NOMO-1 treated with dmso at 0.1 percent for 144 hours (cell line): Measurements from ENCODE around the gene NAV3.

Source experiments
- DNase-seq: peaks from one replicate; lab custom pipeline; 2025; ENCODE audit not compliant: unreplicated experiment; lab: John Stamatoyannopoulos, UW

The NAV3 gene

DNA sequence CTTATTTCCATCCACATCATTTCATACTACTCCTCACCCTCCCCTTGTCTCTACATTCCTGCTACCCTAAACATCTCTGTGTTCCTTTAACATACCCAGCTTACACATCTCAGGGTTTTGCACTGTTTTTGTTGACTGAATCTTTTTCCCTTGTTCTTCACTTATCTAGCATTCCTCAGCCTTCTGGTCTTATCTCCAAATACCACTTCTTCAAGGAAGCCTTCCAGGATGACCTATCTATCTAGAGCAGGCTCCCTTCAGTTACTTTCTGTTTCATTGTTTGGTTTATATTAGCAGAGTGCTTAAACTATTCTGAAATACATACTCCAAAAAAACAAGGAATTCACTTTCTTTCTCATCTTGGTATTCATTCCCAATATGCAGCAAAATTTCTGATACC, 353.1 kb downstream of the NAV3 start:
- DNase-seq, result no peak

DNA sequence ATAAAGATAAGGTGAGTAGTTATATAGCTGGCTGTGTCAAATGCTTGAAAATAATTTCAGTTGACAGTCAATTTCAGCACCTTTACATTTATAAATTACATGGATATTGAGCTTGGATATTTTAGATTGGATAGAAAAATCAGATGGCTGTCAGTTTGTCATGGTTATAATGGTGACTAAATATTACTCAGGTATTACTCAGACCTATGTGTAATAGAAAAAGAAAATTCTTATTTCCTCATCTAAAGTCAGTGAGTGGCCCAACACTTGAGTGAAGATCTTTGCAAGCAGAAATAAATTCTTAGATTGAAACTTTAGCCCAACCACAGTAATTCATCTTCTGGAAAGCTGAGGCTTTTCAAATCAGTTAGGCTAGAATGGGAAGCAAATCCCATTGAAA, 354.4 kb downstream of the NAV3 start:
- DNase-seq, result no peak

DNA sequence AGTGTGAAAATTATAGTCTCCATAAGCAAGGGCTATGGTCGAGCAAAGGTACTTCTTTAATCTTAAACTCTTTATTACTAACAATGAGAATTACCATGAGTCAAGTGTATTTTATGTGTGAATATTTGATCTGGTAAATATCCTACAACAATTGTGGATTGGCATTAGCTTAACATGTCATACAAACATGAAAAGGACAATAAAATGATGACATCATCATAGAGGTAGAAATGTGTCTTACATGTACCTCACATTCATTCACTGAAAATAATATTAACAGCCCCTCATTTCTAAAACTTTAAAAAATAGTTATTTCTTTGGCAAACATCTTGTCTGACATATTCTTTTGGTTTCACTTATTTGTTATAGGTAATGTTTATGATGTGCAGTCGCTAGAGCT, 355.0 kb downstream of the NAV3 start:
- DNase-seq, result no peak

DNA sequence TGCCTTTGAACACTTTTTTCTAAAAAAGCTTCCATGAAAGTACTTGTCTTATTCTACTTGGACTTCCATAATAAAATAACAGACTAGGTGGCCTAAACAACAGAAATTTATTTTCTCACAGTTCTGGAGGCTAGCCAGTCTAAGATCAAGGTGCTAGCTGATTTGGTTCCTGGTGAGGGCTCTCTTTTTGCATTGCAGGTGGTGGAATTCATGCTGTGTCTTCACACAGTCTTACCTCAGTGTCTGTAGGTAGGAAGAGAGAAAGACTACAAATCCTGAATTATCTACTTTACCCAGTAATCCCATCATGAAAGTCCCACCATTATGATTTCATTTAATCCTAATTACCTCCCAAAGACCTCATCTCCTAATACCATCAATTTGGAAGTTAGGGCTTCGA, 356.0 kb downstream of the NAV3 start:
- DNase-seq, result no peak

DNA sequence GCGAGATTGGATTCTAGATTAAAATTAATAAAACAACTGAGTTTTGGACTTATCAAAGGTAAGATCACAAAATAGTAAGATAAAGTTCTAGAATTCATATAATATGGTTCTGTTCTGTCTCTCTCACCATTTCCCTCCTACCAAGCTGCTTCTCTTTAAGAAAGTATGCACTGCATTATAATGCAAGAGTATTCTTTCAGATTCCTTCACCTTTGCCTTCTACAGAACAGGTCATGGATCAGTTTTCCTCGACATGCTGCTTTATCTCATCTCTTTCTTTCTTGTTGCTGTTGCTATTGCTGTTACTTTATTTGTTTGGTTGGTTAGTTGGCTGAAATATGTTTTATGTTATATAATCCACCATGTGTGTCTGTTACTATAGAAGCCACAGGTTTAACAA, 357.0 kb downstream of the NAV3 start:
- DNase-seq, result no peak

DNA sequence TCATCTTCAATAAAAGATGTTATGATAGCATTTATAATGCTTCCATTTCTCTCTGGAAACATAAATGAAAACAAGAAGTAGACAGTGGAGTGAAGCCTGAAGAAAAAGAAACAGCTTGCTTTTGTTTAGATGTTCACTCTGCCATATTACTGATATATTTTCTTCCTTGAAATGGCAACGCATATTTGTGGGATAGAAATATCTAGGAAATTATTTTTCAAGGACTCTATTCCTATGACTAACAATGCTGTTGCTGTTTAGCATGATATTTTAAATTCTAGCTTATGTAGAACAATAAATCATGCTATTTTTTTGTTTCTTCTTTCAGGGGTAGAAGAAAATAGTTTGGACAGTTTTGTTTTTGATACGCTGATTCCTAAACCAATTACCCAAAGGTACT, 359.0 kb downstream of the NAV3 start:
- DNase-seq, result no peak

DNA sequence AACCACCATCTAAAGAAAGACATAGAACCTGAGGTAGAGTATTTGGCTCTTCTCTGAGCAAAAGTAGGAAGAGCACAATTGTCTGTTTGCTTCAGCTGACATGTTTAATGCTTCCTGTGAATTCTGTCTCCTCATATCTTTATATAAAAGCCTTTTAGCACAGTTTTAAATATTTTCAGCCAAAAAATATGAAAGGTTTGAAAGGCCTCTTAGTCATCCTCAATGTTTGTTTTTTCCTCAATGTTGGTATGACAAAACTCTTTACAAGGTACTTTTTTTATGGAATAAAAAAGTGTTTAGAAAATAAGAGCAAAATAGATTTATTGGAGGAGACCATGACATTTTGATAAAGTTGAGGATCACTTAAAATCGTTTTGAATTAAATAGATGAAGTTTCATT, 360.9 kb downstream of the NAV3 start:
- no peak for DNase-seq

DNA sequence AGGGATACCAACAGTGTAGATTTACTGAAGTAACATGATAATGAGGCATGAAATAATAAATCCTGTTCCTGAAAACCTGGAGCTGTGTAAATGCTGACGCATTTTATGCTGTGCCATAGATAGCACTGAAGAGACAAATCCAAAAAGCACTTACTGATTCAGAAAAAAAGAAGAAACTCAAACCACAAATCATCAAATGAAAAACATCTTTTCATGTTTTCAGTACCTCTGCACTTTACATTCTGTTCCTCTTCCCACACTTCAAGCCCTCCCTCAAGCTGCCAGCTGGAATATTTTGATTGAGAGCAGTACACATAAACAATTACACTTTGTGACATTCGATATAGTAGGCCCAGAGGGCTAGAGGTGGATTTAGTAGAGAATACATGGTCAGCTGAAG, 362.3 kb downstream of the NAV3 start:
- no peak for DNase-seq

DNA sequence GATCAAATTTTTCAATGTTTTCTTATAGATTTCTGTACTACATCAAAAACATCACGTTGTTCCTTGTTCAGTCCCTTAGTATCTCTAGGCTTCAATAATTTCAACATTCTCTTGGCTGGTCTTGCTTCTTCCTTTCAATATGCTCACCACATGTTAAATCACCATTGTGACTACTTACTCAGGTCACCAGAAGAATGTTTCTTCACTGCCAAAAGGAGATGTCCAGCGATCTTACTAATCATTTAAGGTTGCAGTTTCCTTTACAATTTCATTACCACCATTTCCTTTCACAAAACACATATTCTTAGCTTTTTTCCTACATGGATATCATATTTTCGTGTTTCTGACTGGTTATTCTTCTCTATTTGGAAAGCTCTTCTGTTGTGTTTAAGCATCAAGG, 363.8 kb downstream of the NAV3 start:
- DNase-seq, result no peak

DNA sequence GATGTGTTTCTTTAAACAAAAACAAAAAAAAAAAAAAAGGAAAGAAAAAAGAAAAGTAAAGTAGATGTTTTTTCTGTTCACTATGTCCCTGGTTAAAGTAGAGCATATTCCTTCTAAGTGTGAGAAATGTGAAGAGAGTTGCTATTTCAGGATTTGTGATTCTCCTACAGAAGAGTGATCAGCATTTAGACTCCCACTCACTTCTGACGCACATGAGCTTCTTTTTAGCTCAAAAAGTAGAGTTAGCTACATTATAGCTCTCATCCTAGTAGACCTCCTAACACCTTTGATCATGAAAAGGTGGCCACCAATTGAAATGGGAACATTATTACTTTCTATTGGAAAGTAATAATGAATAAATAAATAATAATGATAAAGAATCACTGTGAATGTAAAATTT, 368.2 kb downstream of the NAV3 start:
- no peak for DNase-seq

DNA sequence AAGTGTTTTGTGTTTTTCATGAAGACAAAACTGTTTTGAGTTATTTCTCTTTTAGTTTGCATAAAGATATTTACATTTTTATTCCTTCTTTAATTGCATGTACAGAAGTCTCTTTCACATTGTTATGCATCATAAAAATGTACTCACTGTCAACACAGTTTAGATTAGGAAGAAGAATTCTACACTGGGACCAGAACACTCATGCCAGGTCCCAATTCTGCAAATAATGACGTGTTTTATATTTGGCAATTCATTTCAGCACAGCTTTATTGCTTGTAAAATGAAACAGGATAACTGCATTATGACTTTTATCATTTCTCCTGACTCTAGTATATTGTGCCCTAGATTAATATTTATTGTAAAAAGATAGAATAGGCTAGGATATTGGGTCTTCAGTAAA, 369.2 kb downstream of the NAV3 start:
- DNase-seq, result no peak

DNA sequence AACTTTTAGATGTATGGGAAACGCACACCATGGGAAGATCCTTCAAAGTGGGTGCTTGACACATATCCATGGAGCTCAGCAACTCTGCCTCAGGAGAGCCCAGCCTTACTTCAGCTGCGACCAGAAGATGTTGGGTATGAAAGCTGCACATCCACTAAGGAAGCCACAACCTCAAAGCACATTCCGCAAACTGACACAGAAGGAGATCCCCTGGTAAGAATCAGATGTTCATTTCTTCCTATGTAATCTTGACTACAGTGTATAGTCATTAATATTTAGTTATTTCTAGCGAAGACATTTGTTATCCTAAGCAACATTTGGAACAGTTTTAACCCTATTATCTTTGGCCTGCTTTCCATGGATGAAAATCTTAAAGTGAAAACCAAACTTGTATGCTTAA, 374.2 kb downstream of the NAV3 start:
- no peak for DNase-seq

DNA sequence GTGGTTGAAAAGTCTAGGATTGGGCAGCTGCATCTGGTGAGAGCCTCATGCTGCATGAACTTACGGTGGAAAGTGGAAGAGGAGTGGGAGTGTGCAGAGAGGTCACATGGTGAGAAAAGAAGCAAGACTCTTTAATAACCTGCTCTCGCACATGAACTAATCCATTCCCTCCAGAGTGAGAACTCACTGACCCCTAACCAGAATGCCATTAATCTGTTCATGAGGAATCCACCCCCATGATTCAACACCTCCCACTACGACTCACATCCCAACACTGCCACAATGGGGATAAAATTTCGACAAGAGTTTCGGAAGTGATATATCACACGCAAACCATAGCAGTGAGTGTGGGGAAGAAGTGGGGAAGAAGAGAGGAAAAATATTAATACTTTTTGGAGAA, 377.4 kb downstream of the NAV3 start:
- DNase-seq, result no peak

DNA sequence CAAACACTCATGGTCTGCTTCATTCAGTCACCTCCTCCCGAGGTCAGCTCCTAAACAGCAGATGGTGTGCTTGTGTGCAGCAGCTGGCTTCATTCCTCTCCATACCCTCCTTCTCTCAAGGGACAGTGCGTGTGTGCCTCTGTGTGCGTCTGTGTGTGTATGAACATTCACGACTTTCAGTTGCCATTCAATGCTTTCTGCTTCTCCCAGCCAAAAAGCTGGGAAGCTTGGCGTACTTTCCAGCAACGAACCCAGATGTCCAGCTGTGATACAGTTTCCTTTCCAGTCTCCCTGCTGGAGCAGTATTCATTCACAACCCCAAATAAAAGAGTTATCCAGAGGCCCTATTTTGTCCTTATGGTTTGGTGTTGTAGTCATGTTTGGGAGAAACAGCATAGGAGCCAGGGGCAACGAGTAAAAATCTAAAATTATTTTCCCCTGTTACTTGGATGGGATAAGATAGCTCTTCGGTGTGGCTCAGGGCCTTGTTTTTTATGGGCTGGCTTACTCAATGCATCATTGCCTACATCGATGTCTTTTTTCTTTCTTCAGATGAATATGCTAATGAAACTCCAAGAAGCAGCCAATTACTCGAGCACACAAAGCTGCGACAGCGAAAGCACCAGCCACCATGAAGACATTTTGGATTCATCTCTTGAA, 379.3 kb downstream of the NAV3 start:
- DNase-seq, result no peak

DNA sequence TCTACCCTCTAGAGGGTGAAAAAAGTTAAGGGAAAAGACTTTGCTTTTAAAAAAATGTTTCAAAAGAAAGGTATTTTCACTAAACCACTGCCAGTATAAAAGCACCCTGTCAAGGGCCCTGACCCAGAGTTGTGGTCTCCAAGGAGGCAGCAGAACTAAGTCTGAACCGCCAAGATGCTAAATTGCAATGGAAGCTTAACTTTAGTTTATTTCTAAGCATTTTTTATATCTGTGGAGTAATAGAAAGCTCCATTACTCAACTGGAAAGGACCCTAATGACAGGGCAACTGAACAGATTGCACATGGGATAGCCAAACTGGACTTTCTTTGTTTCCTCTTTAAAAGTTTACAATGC, 379.8 kb downstream of the NAV3 start:
- no peak for DNase-seq

DNA sequence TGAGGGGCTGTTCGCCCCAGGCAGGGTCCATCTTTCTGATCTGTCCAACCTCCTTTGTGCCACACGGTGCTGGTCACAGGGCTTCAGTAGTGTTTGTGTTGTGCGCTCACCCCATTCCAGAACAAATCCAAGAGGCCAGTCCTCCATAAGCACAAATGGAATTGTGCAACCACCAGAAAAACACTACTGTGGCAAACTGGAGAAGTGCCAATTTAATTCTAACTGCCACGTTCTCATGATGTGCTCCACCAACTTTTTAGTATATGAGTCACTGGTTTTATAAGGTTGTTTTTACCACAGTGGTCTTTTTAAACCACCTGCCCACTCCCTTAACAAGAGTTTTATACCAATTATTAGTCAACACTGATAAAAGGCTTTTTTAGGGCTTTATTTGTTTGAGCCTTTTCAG, 380.2 kb downstream of the NAV3 start:
- no peak for DNase-seq

DNA sequence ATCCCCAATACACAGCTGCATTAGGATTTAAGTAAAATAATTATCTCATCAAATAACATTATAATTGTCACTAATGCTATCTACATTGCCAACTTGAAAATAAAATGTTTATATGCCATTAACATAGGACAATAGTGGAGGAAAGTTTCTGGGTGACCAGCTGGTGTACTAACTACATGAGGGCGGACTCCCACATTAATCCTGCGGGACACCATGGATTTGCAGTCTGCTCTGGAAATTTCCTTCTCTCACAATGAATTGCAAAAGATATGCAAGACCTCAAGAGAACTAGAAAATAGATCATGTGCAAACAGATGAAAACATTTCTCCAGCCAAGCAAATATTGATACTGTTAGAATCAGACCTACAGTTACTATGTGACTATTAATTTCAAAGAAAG, 390.1 kb downstream of the NAV3 start:
- no peak for DNase-seq

DNA sequence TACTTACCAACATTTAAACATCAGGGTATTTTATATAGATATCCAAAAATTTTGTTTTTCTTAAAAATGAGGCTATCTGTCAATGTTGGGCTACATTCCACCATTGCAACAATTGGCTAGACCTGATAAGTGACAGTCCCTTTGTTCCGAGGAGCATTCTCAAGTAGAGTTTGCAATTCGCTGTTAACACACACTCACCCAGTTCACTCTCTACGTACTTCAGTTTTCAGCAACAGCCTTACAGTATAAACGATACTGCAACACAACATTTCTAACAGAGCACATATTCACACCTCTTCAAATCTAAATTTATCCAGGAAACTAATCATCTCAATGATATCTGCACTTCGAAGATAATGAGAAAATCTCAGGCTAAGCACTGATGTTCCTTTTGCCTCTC, 393.5 kb downstream of the NAV3 start:
- DNase-seq, result no peak

DNA sequence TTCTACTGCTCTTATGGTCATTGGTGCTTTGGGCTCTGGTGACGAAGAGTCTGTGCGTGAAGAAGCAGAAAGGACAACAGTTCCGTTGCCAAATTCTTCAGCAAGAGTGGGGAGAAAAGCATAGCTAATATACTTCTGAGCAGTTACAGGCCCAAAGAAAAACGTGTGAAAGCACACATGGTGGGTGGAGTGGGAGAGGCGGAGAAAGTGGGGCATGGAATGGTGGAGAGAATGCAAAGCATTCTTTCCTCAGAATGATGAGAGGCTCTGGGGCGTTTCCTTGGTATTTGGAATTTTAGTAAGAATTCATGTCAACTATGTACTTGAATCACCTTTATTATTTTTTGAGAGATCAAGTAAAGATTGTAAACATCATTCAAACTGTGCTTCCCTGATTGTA, 396.1 kb downstream of the NAV3 start:
- DNase-seq, result no peak

DNA sequence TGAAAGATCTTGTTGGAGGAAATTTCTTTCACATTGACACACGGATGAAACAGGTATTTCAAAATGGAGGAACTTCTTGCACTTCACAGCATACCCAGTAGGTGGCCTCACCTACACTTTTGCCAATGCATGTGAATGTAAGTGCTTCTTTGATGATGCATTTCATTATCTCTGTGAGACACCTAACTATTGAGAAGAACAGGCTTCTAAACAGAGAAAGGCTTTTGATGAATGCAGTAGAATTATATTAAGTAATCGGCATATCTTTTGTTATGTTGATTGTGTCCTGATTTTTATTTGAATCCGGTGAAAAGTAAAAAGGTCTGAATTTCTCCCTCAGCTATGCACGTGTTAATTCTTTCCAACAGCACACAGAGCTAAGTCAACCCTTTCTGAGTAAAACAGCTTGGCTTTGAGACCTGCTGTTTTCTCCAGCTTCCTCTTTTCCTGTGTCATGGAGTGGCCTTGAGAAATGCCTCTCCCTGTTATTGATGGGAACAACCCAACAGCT, 399.0 kb downstream of the NAV3 start:
- DNase-seq, result no peak

DNA sequence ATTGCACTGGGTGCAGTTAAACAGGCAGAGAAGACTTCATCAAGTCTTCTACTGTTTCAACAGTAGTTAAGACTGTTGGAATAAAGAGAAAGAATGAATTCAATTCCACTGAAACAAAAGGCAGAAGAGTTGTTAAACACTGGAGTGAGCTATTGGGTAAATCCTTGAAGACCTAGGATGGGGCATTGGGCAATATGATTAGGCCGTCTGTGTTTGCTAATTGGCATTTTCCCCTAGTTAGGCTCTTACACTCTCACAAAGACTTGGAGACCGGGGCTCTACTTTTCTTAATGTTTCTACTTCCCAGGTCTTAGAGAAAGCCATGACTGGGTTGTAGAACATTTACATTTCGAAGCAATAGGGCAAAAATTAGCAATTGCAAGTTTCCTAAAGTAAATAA, 402.1 kb downstream of the NAV3 start:
- DNase-seq, result no peak

DNA sequence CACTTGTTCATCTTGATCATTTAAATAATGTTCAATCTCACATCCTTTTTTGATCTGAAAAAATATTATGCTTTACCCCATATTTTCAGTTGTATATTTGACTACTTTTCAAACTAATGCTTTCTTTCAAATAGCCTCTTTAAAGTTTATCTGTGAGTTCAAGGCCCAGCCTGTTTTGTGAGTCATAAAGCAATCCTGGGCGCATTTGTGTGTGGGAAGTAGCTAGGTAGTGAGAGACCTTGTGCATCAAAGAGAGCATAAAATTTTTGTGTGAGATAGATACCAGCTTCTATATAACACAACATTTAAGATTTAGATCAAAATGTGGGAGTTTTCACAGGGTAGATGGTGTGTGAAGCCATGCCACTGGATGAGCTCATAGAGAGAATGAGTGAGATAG, 405.6 kb downstream of the NAV3 start:
- DNase-seq, result no peak

DNA sequence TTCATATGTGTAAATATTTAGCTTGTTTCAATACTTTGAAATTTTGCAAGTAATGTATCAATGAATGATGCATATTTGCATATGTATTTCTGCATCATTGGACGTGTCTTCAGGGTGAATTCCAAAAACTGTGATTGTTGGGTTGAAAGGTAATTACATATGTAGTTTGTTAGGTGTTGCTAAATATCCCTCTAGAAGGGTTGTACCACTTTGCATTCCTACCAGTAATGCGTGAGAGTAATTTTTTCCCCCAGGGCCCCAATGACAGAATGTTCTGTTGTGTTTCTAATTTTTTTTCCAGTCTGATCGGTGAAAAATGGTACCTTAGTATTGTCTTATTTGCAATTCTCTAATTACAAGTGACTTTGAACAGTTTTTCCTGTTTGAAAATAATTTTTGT, 408.9 kb downstream of the NAV3 start:
- no peak for DNase-seq

DNA sequence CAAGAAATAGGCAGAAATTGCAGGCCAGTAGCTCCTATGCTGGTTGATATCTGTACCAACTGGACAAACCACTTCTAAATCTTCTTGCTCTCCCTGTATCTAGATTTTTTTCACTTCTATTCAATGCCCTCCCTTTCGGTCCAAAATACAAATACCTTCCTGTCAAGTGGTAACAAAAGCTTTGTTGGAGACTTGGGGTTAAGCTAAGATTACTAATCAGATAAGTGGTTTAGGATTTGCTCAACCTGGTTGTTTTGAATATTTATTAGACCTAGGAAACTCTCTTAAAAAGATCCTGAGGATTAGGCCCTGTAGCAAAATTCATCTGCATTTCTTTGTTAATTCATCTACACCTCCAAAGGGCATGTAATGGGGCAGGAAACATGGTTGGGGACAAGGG, 410.1 kb downstream of the NAV3 start:
- DNase-seq, result no peak
